Measurements from ENCODE around the gene RNASEH2B. TPM values are rescaled to one million over a fixed set of nuclear protein-coding genes. Genes with fewer than 3 reads are reported as not detected.

The RNASEH2B gene
- polyA plus RNA-seq, 1 donor from 2014 or later = 25.2 TPM

GRCh38 chr13:50889317-50889716, 20.3 kb upstream of the RNASEH2B start:
- Histone ChIP-seq H3K9ac (ENCODE audit: low read length) (no peak overlapping the region), H3K27ac (ENCODE audit: low read length) (no peak overlapping the region), H2AFZ (ENCODE audit: low read depth, low read length) (no peak overlapping the region), H3K9me2 (ENCODE audit: insufficient read depth, low read length) (no peaks in the 10 kb centered on the region), H3F3A (ENCODE audit: insufficient read depth, low read length, poor library complexity, severe bottlenecking) (no peaks in the 10 kb centered on the region), H3K79me2 (replicated peaks; ENCODE audit: insufficient read depth, low read length) (no peaks in the 10 kb centered on the region), H3K36me3 (ENCODE audit: insufficient read depth, low read length) (no peaks in the 10 kb centered on the region), H4K20me1 (ENCODE audit: insufficient read depth) (no peaks in the 10 kb centered on the region), H3K4me3 (ENCODE audit: low read length) (no peak overlapping the region), H3K27me3 (ENCODE audit: insufficient read depth, low read depth, low read length) (no peaks in the 10 kb centered on the region), H3K4me2 (ENCODE audit: low read length) (no peak overlapping the region), H3K9me3 (ENCODE audit: low read length) (no peaks in the 10 kb centered on the region)
- no peak for TF ChIP-seq EP300 (conservative IDR thresholded peaks at IDR 0.05; ENCODE audit: poor library complexity, severe bottlenecking)
- TF ChIP-seq REST (IDR thresholded peaks at IDR 0.05; ENCODE audit: borderline replicate concordance) = no peak
- no peak for TF ChIP-seq SMC3 (conservative IDR thresholded peaks at IDR 0.05; ENCODE audit: poor library complexity)
- no peak for TF ChIP-seq TAF1 (IDR thresholded peaks at IDR 0.05; ENCODE audit: low read depth)
- no peak for TF ChIP-seq RAD21 (conservative IDR thresholded peaks at IDR 0.05)
- TF ChIP-seq EZH2 (IDR thresholded peaks at IDR 0.05; ENCODE audit: borderline replicate concordance, insufficient read depth, low read length, poor library complexity, severe bottlenecking) = no peak
- TF ChIP-seq MXI1 (conservative IDR thresholded peaks at IDR 0.05; ENCODE audit: poor library complexity, severe bottlenecking) = no peak
- no peak for TF ChIP-seq CTCF (IDR thresholded peaks at IDR 0.05; ENCODE audit: poor library complexity, severe bottlenecking)
- TF ChIP-seq POLR2AphosphoS5 (IDR thresholded peaks at IDR 0.05) = no peak

- Histone ChIP-seq H3K4me3 (ENCODE audit: low read length) (no peak overlapping the region), H3K36me3 (ENCODE audit: insufficient read depth, low read length) (no peaks in the 10 kb centered on the region), H4K20me1 (ENCODE audit: insufficient read depth) (no peaks in the 10 kb centered on the region), H3K4me2 (ENCODE audit: low read length) (no peak overlapping the region), H2AFZ (ENCODE audit: low read depth, low read length) (no peak overlapping the region), H3K27ac (ENCODE audit: low read length) (no peak overlapping the region), H3K9me3 (ENCODE audit: low read length) (no peaks in the 10 kb centered on the region), H3K79me2 (replicated peaks; ENCODE audit: insufficient read depth, low read length) (no peaks in the 10 kb centered on the region), H3K9ac (ENCODE audit: low read length) (no peak overlapping the region), H3F3A (ENCODE audit: insufficient read depth, low read length, poor library complexity, severe bottlenecking) (no peaks in the 10 kb centered on the region), H3K9me2 (ENCODE audit: insufficient read depth, low read length) (no peaks in the 10 kb centered on the region), H3K27me3 (ENCODE audit: insufficient read depth, low read depth, low read length) (no peaks in the 10 kb centered on the region)
- TF ChIP-seq TAF1 (IDR thresholded peaks at IDR 0.05; ENCODE audit: low read depth) (no peak), SMC3 (conservative IDR thresholded peaks at IDR 0.05; ENCODE audit: poor library complexity) (no peak), CTCF (IDR thresholded peaks at IDR 0.05; ENCODE audit: poor library complexity, severe bottlenecking) (no peak), POLR2AphosphoS5 (IDR thresholded peaks at IDR 0.05) (no peak), MXI1 (conservative IDR thresholded peaks at IDR 0.05; ENCODE audit: poor library complexity, severe bottlenecking) (no peak), EZH2 (IDR thresholded peaks at IDR 0.05; ENCODE audit: borderline replicate concordance, insufficient read depth, low read length, poor library complexity, severe bottlenecking) (no peak)
Measured at GRCh38 chr13:50891206-50891605, 18.4 kb upstream of the RNASEH2B start.

Measured in neural cell (in vitro differentiated cells).